Thyroid gland (tissue), 4 donors: Measurements from ENCODE around the gene TMEM120B.

Experiments used
- POLR2A ChIP-seq, 2 donors: fragments of 450-650 bp; IDR thresholded peaks; one replicate each; pipeline ENCODE4 v1.6.1; 2017; ENCODE audit warnings: antibody characterized with exemption in 2 of 2, mild to moderate bottlenecking in 2 of 2, moderate library complexity in 1 of 2
- TF ChIP-seq, protein P1 (sequence below), 6 experiments: fragments of 200-600 bp in 3 of 6; fragments of 450-650 bp in 3 of 6; sonication (generic) in 3 of 6; IDR thresholded peaks; one replicate each; pipeline ENCODE4 v1.5.1; 2016 to 2019; ENCODE audit warnings: antibody characterized with exemption in 6 of 6, mild to moderate bottlenecking in 2 of 6, inconsistent platforms in 1 of 6, moderate library complexity in 1 of 6

DNA sequence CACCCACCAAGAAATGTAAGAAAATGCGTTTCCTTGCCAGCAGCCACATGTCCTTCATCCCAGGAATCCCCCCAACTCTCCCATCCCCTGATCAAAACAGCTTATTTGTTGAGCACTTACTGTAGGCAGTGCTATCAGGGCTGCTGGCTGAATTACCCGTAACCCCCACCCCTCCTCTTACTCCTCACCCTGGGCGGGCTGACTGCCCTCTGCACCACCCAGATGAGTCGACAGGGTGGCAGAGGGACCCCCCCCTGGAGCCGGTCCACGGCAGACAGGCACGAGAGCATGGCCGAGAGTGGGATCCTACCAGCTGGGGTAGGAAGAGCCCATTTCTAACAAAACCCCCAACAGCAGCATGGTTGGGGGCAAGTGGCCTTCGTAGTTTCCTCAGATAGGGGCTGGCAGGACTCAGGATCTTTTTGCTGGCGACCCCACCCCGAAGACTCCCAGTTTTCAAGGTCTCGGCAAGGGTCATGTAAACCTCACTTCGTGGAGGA, 82.0 kb downstream of the TMEM120B start:
- TF ChIP-seq, protein P1, sequence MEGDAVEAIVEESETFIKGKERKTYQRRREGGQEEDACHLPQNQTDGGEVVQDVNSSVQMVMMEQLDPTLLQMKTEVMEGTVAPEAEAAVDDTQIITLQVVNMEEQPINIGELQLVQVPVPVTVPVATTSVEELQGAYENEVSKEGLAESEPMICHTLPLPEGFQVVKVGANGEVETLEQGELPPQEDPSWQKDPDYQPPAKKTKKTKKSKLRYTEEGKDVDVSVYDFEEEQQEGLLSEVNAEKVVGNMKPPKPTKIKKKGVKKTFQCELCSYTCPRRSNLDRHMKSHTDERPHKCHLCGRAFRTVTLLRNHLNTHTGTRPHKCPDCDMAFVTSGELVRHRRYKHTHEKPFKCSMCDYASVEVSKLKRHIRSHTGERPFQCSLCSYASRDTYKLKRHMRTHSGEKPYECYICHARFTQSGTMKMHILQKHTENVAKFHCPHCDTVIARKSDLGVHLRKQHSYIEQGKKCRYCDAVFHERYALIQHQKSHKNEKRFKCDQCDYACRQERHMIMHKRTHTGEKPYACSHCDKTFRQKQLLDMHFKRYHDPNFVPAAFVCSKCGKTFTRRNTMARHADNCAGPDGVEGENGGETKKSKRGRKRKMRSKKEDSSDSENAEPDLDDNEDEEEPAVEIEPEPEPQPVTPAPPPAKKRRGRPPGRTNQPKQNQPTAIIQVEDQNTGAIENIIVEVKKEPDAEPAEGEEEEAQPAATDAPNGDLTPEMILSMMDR (IDR thresholded peaks at IDR 0.05), result no peak
- TF ChIP-seq POLR2A (IDR thresholded peaks at IDR 0.05), result no peak
